Nucleus accumbens (tissue), 56 donors: ENCODE measurements around the gene SERPINI1.

Experiments used
- DNase-seq, 56 donors: peaks; one replicate each; lab custom pipeline; 2025; lab: John Stamatoyannopoulos, UW

The SERPINI1 gene

DNA sequence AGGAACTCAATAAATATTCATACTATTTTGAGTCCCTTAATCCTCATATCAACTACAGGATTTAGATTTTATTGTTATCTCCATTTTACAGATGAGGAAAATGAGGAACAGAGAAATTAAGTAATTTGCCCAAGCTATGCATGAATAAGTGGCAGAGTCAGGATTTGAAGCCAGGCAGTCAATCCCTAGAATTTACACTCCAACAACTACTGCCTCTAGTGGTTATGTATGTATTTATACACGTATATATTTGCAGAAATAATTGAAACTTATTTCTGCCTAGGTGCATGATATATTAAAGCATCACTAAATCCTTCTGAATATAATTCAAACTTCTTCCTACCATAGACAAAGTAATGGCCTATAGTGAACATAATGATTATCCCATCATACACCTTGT, 137.4 kb downstream of the SERPINI1 start:
- no peak for DNase-seq

- DNase-seq = no peak
Measured at GRCh38 chr3:167874671-167875372, 139.3 kb downstream of the SERPINI1 start.
